DMS53 (cell line): Measurements from ENCODE around the gene HPCAL1.

Experiments
- DNase-seq: peaks from one replicate; lab custom pipeline; 2025; lab: John Stamatoyannopoulos, UW

HPCAL1 gene

GRCh38 chr2:10337449-10338269 lies 35.0 kb downstream of the HPCAL1 start:
- no peak for DNase-seq

GRCh38 chr2:10338270-10339188 lies 35.8 kb downstream of the HPCAL1 start:
- no peak for DNase-seq

GRCh38 chr2:10339647-10340592 lies 37.2 kb downstream of the HPCAL1 start:
- DNase-seq = no peak

DNA sequence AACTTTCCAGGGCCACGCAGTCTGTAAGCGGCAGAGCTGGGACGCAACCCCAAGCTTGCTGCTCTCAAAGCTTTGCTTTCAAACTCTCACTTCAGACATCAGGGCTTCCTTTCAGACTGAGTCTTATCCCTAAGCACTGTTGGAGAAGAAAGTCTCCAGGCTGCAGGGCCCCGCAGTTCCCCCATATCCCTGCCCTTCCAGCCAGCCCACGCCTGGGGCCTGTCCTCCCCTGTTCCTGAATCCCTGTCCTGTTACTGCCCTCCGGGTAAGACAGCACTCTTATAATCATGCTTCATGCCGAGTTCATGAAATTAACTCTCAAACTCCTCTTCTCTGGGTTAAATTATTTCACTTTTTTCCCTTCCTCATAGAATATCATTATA lies 37.9 kb downstream of the HPCAL1 start:
- no peak for DNase-seq

DNA sequence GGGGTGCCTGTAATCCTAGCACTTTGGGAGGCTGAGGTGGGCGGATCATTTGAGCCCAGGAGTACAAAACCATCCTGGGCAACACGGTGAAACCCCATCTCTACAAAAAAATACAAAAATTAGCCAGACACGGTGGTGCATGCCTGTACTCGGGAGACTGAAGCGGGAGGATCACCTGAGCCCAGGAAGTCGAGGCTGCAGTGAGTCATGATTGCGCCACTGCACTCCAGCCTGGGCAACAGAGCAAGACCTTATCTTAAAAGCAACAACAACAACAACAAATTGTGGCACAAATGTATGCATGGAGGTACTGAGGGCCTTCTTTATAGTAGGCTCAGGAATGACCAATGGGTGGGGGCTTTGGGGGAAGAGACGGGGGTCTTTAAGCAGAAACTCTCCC lies 38.5 kb downstream of the HPCAL1 start:
- no peak for DNase-seq

- no peak for DNase-seq
These were observed 39.7 kb downstream of the HPCAL1 start for GRCh38 chr2:10342245-10342951.

DNA sequence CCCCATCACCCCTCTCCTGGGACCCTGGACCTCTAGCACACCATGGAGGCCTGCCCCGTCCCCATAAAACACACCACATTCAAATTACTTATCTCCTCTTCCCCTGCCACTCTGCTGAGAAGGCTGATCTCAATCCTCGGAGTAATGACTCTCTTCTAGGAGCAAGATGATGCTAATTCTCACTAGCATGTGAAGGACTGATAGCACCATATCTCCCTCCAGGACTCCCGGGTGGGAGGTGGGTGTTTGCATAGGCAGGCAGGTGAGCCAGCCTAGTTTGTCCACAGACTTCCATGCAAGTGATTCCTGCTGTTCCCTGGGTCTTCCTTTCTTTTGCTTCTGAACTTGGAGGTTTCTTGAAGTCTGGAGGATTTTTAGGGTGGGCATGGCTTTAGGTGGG lies 40.5 kb downstream of the HPCAL1 start:
- DNase-seq = no peak

GRCh38 chr2:10343658-10344057 lies 41.0 kb downstream of the HPCAL1 start:
- DNase-seq = no peak

GRCh38 chr2:10344105-10345066 lies 41.7 kb downstream of the HPCAL1 start:
- DNase-seq = no peak

DNA sequence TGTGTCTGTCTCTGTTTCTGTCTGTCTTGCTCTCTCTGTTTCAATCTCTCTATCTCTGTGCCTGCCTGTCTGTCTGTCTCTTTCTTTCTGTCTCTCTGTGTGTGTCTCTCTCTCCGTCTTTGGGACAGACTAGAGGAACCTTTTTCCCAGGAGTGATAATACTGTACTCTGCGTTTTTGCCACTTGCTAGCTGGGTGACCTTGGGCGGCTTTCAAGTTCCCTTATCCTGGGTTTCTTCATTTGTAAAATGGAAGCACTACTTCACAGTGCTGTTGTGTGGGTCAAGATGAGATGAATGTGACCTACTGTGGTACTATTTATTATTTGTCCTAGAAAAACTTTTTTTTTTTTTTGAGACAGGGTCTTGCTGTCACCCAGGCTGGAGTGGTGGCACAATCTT lies 42.4 kb downstream of the HPCAL1 start:
- no peak for DNase-seq

- DNase-seq = no peak
These were observed 43.1 kb downstream of the HPCAL1 start for GRCh38 chr2:10345813-10346212.

- no peak for DNase-seq
These were observed 44.3 kb downstream of the HPCAL1 start for GRCh38 chr2:10346929-10347561.

DNA sequence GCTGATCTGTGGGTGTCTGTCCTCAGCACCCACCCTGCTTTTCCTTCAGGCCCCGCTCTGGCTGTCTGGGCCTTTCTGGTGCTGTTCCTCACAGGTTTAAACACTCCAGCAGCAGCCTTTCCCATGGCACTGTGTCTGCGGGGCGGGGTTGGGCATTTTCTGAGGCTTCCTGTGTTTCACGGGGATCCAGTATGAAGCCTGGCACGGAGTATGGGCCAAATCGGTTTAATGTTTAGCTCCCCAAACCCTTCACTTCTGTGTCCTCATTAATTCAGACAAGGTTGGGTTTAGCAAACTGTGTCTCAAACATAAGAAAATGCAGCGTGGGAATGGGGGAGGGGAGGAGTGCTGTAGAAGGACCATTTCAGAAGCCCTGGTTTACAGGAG lies 44.9 kb downstream of the HPCAL1 start:
- no peak for DNase-seq

DNA sequence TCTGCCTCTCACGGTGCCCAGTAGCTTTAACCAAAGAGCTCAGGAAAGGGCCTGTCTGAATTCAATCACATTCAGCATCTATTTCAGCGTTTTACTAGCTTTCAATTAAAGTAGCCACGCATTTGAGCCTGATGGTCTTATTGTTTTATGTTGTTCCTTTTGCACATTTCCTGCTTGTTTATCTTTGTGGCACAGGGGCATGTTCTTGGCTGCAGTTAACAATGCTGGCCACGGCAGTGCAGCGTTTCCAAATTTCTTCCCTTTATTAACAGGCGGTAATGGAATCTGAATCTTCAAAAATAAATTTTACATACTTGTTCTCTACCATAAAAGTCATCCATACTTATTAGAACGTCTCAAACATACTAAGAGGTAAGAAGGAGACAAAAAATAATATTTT lies 46.2 kb downstream of the HPCAL1 start:
- DNase-seq = no peak

GRCh38 chr2:10350761-10351160 lies 48.1 kb downstream of the HPCAL1 start:
- no peak for DNase-seq

DNA sequence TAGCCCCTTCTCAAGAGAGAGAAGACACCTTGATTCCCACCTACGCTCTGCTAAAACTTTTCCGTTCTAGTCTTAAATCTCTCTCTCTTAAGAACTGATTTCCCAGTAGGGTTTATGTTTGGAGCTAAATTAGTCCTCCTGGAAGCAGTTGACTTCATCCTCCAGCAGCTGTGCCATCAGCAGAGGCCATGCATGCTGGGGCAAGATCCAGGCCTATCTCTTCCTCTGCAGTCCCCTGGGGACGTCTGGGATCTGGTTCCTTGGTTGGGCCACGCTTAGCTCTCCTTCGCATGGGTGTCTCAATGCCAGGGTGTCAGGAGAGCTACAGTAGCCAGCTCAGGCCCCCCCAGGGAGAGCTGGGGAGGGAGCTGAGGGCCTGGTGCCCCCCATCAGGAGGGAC lies 49.7 kb downstream of the HPCAL1 start:
- DNase-seq = no peak

DNA sequence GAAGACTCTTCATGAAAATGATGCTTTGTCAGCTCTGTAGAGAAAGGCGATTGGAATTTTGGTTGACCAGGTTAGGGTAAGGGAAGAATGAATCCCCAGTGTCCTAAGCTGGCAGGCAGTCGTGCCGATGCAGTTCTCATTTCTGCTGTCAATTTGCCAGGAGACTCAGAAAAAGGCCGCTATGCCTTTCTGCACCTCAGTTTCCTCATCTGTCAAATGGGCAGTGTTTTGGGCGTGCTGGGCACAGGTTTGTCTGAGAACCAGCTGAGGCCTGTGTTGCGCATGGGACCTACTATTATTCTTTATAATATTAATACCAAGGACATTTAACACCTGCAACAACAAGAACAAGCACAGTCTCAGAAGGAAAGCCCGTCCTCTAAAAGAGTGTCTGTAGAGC lies 50.3 kb downstream of the HPCAL1 start:
- DNase-seq = no peak

DNA sequence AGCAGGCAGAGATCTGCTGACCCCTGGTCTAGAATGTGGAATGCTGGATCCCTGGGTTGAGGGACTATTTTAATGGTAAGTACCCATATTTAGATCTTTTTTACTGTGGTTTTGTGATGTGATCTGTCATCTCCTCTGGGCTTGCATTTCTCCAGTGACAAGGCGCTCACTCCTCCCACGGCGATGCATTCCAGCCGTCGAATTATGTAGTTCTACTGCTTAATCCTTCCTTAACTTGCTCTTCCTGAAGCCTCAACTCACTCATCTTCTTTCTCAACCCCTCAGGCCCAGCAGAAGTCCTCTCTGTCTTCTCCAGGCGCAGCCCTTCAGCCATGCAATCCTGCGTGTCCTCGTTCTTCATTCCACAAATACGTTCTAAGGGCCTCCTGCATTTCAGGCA lies 51.2 kb downstream of the HPCAL1 start:
- no peak for DNase-seq

- no peak for DNase-seq
These were observed 51.7 kb downstream of the HPCAL1 start for GRCh38 chr2:10354399-10354798.
